ENCODE data around the gene ABHD17C.

Gene ABHD17C

DNA sequence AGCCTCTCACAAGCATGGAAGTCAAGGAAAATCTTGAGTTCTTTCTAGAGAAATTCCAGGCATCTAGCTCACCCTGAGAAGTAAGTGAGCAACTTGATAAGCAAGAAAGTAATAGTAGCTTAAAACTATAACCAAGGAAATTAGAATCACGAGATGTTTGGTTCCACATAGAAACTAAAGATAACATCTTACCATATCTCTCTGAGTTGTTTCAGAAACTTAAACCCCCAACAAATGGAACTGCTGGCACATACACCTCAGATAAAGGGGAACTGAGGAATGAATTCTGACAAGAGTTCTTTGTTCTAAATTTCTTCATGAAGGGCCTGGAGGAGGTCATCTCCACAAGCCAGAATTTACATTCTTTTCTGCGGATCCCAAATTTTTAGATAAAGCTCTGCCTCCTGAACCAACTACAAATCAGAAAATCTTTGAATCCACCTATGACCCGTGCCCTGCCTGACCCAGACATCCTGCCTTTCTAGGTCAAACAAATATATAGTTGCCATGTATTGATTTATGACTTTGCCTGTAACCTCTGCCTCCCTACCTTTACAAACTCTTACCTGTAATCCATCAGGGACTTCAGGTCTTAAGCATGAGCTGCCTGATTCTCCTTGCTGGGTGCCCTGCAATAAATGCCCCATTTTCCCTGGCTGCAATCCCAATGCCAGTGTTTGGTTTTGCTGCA lies 26.4 kb upstream of the ABHD17C start:
- Histone ChIP-seq H3K36me3 (ENCODE audit: insufficient read depth, low read length) (no peaks in the 10 kb centered on the region), H3K4me3 (ENCODE audit: low read length) (no peak overlapping the region), H3K9ac (ENCODE audit: low read depth, low read length) (no peak overlapping the region), H3K4me1 (ENCODE audit: insufficient read depth, low read length) (no peaks in the 10 kb centered on the region), H3K9me3 (ENCODE audit: insufficient read depth, low read depth, low read length) (no peaks in the 10 kb centered on the region), H3K27me3 (ENCODE audit: insufficient read depth, low read length) (no peaks in the 10 kb centered on the region), H3K27ac (ENCODE audit: low read depth, low read length) (no peak overlapping the region)
- 92% methylated on average over 3 of the region's 3 CpGs for WGBS

DNA sequence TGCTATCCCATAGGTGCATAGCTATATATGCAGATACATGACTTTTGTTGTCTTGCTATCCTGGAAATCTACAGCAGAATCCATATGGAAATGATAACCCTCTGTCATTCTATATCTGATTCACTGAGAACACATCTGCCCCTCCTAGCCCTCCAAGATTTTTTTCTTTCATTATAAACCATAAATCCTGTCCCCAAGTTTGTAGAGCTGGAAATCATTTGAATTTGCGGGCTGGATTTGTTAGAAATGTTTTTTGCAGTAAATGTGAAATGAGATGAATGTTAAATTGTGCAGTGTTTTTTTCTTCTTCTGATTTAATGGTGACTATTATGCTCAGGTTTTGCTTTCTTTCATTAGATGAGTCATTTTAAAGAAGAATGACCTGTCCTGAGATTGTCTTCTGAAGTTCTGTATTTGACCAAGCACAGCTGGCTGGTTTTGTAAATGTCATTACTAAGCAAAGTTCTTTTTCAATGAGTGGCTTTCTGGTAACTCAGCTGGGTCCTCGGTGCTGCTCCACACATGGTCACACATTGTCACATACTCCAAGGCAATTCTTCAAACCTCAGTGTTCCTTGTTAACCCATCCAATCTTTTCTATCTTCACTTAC lies 25.3 kb upstream of the ABHD17C start:
- Histone ChIP-seq H3K4me1 (ENCODE audit: insufficient read depth, low read length) (no peaks in the 10 kb centered on the region), H3K36me3 (ENCODE audit: insufficient read depth, low read length) (no peaks in the 10 kb centered on the region), H3K9ac (ENCODE audit: low read depth, low read length) (no peak overlapping the region), H3K9me3 (ENCODE audit: insufficient read depth, low read depth, low read length) (no peaks in the 10 kb centered on the region), H3K27ac (ENCODE audit: low read depth, low read length) (no peak overlapping the region), H3K4me3 (ENCODE audit: low read length) (no peak overlapping the region), H3K27me3 (ENCODE audit: insufficient read depth, low read length) (no peaks in the 10 kb centered on the region)
- WGBS = 85% methylated on average over 2 of the region's 2 CpGs

DNA sequence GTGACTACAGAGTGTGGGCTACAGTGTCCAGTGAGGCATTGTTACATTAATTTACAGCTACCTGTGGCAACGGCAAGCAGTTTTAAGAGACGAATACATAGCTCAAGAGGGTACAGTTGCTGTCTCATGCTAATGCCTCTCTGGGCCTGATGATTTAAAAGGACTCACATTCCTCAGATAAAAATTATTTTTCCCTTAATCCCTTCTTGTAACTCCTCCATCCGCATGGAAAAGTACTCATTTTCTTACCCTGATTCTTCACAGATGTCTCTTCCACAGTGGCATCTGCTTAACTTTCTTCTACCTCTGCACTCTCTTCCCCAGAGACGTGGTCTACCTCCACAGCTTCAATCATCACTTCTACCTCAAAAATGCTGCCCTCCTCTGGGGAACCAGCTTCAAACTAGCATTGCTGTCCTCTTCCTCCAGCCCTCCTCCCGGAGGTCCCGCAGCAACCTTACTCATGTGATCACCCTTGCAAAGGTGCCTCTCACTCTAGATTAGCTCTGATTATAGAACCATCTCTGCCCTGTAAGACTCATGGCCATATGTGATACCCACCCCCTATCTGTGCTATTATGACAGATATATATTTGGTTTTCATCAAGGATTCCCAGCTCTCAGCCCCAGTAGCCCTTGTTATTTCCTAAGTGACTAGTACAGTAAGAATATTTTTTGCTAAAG lies 21.4 kb upstream of the ABHD17C start:
- 82% methylated on average over 6 of the region's 6 CpGs for WGBS
- no peaks in the 10 kb centered on the region for H3K27me3 ChIP-seq (ENCODE audit: insufficient read depth, low read length)
- H3K9me3 ChIP-seq (ENCODE audit: insufficient read depth, low read depth, low read length) = no peaks in the 10 kb centered on the region
- no peaks in the 10 kb centered on the region for H3K36me3 ChIP-seq (ENCODE audit: insufficient read depth, low read length)
- no peaks in the 10 kb centered on the region for H3K4me1 ChIP-seq (ENCODE audit: insufficient read depth, low read length)
- H3K4me3 ChIP-seq (ENCODE audit: low read length) = no peak overlapping the region
- H3K27ac ChIP-seq (ENCODE audit: low read depth, low read length) = no peak overlapping the region
- no peak overlapping the region for H3K9ac ChIP-seq (ENCODE audit: low read depth, low read length)

DNA sequence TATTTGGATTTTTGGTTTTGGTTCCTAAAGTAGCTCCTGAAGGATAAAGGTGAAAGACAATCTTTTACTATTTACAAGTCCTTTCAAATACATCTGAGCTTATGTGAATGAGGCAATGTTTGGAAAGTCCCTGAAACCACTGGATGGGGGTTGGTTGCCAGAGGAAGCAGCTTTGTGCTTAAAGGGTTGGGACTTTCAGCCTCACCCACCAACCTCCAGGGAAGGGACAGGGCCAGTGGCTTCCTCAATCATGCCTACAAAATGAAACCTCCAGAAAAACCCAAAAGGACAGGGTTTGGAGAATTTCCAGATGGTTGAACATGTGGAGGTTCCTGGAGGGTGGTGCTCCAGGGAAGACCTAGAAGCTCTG lies 20.9 kb upstream of the ABHD17C start:
- Histone ChIP-seq H3K27ac (ENCODE audit: low read depth, low read length) (no peak overlapping the region), H3K9ac (ENCODE audit: low read depth, low read length) (no peak overlapping the region), H3K27me3 (ENCODE audit: insufficient read depth, low read length) (no peaks in the 10 kb centered on the region), H3K9me3 (ENCODE audit: insufficient read depth, low read depth, low read length) (no peaks in the 10 kb centered on the region), H3K4me1 (ENCODE audit: insufficient read depth, low read length) (no peaks in the 10 kb centered on the region), H3K36me3 (ENCODE audit: insufficient read depth, low read length) (no peaks in the 10 kb centered on the region), H3K4me3 (ENCODE audit: low read length) (no peak overlapping the region)

DNA sequence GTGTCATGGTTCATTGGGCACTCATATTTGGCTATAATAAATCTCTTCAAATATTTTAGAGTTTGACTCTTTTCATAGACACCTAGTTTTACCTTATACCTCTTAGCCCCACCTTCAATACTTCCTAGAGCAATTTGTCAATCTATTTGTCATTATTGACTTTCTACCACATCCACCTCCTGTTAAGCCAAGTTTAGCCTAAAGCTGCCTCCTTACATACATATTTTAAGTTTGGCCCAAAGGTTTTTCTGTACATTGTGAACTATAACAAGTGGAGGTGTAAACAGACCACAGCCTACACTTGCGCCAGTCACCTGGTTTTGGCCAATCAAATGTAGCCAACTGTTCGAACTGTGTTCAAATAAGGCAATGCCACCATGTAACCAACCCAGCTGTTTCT lies 18.1 kb upstream of the ABHD17C start:
- Histone ChIP-seq H3K9me3 (ENCODE audit: insufficient read depth, low read depth, low read length) (no peaks in the 10 kb centered on the region), H3K27me3 (ENCODE audit: insufficient read depth, low read length) (no peaks in the 10 kb centered on the region), H3K4me3 (ENCODE audit: low read length) (no peak overlapping the region), H3K36me3 (ENCODE audit: insufficient read depth, low read length) (no peaks in the 10 kb centered on the region), H3K9ac (ENCODE audit: low read depth, low read length) (no peak overlapping the region), H3K4me1 (ENCODE audit: insufficient read depth, low read length) (no peaks in the 10 kb centered on the region), H3K27ac (ENCODE audit: low read depth, low read length) (no peak overlapping the region)
- WGBS = 92% methylated on average over 2 of the region's 2 CpGs

DNA sequence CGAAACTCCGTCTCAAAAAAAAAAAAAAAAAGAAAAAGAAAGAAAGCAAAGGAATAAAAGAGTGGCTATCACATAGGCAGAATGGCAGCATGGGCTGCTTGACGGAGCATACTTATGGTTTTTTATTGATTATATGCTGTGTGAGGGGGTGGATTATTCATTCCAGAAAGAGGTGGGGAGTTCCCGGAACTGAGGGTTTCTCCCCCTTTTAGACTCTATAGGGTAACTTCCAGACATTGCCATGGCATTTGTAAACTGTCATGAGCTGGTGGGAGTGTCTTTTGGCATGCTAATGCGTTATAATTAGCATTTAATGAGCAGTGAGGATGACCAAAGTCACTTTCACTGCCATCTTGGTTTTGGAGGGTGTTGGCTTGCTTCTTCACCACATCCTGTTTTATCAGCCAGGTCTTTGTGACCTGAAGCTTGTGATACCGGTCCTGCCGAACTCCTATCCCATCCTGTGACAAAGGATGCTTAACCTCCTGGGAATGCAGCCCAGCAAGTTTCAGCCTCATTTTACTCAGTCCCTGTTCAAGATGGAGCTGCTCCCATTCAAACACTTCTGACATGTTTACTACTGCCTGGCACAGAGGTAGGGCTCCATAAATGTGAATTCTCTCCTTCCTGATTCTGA lies 15.8 kb upstream of the ABHD17C start:
- 88% methylated on average over 7 of the region's 7 CpGs for WGBS
- no peaks in the 10 kb centered on the region for H3K9me3 ChIP-seq (ENCODE audit: insufficient read depth, low read depth, low read length)
- no peaks in the 10 kb centered on the region for H3K27me3 ChIP-seq (ENCODE audit: insufficient read depth, low read length)
- no peak overlapping the region for H3K27ac ChIP-seq (ENCODE audit: low read depth, low read length)
- H3K9ac ChIP-seq (ENCODE audit: low read depth, low read length) = no peak overlapping the region
- no peaks in the 10 kb centered on the region for H3K4me1 ChIP-seq (ENCODE audit: insufficient read depth, low read length)
- H3K4me3 ChIP-seq (ENCODE audit: low read length) = no peak overlapping the region
- H3K36me3 ChIP-seq (ENCODE audit: insufficient read depth, low read length) = no peaks in the 10 kb centered on the region

DNA sequence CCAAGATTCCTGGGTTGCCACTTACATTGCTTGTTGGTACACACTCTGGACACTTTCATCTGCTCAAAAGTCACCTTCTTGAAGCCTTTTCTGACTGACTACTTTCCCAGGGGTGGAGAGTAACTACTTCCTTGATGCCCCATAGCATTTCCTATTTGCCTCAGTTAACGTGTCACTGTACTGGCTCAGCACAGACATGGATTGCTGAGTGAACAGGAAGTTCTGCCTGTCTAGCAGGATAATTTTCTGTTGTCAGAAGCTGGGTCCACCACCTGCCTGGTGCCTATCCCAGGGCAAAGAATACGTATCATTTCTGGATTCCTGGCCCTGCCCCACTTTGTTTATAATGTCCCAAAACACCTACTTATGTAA lies 15.3 kb upstream of the ABHD17C start:
- no peaks in the 10 kb centered on the region for H3K27me3 ChIP-seq (ENCODE audit: insufficient read depth, low read length)
- 97% methylated on average over 2 of the region's 2 CpGs for WGBS
- H3K4me3 ChIP-seq (ENCODE audit: low read length) = no peak overlapping the region
- H3K9ac ChIP-seq (ENCODE audit: low read depth, low read length) = no peak overlapping the region
- H3K4me1 ChIP-seq (ENCODE audit: insufficient read depth, low read length) = no peaks in the 10 kb centered on the region
- no peaks in the 10 kb centered on the region for H3K36me3 ChIP-seq (ENCODE audit: insufficient read depth, low read length)
- H3K9me3 ChIP-seq (ENCODE audit: insufficient read depth, low read depth, low read length) = no peaks in the 10 kb centered on the region
- H3K27ac ChIP-seq (ENCODE audit: low read depth, low read length) = no peak overlapping the region

DNA sequence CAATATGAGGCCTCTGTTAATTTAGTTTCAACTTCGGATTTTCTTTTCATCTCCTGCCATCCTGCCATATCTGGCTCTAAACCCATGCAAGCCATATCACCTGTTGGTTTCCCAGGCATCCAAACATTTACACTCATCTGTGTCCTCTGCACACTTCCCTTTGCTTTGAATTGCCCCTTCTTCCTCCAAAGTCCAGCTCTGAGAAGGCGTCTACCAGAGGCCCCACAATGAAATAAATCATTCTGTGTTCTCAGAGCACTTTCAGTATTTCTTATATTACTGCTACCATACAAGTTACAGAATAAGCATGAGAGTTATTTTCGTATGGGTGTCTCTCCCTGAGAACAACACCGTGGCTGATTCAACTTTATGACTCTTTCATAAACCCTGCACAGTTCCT lies 12.9 kb upstream of the ABHD17C start:
- no peak overlapping the region for H3K27ac ChIP-seq (ENCODE audit: low read depth, low read length)
- H3K9me3 ChIP-seq (ENCODE audit: insufficient read depth, low read depth, low read length) = no peaks in the 10 kb centered on the region
- no peaks in the 10 kb centered on the region for H3K36me3 ChIP-seq (ENCODE audit: insufficient read depth, low read length)
- no peak overlapping the region for H3K9ac ChIP-seq (ENCODE audit: low read depth, low read length)
- H3K27me3 ChIP-seq (ENCODE audit: insufficient read depth, low read length) = no peaks in the 10 kb centered on the region
- H3K4me3 ChIP-seq (ENCODE audit: low read length) = no peak overlapping the region
- no peaks in the 10 kb centered on the region; the same call in 1 of the 2 replicates for H3K4me1 ChIP-seq (ENCODE audit: insufficient read depth, low read length)
- WGBS = 77% methylated on average over 3 of the region's 4 CpGs

DNA sequence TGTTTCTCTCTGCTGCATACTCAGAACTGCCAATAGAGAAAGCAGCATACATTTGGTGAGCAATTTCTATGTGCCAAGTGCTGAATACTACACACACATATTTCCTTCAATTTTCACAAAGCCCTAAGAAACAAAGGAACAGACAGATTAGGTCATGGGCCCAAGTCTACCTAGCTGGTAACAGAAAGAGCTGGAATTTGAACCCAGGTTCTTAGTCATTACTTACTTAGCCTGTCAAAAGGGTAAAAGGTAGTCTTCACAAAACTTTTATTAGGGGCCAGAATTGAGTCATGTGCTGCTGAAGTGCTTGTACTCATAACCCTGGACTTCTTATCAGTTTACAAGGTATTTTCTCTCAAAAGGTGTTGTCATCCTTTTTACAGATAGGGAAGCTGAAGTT lies 10.4 kb upstream of the ABHD17C start:
- Histone ChIP-seq H3K36me3 (ENCODE audit: insufficient read depth, low read length) (no peaks in the 10 kb centered on the region), H3K27ac (ENCODE audit: low read depth, low read length) (no peak overlapping the region), H3K9ac (ENCODE audit: low read depth, low read length) (no peak overlapping the region), H3K4me1 (ENCODE audit: insufficient read depth, low read length) (peaks cover 3% of the 10 kb centered on the region; the same call in 1 of the 2 replicates), H3K27me3 (ENCODE audit: insufficient read depth, low read length) (no peaks in the 10 kb centered on the region), H3K9me3 (ENCODE audit: insufficient read depth, low read depth, low read length) (no peaks in the 10 kb centered on the region), H3K4me3 (ENCODE audit: low read length) (no peak overlapping the region)

DNA sequence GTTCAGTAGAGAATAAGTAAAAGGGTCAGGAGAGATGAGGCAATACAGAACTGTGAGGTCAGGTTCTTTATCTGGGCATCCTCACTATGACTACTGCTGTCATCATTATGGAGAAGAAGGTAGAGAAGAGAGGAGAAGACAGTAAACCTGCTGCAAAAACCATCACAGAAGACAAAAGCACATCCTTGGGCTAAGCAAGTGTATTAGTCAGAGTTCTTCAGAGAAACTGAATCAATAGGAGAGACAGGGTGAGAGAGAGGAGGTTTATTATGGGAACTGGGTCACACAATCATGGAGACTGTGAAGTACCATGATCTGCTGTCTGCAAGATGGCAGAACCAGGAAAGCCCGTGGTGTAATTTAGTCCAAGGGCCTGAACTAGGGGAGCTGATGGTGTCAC lies 9.5 kb upstream of the ABHD17C start:
- H3K4me1 ChIP-seq (ENCODE audit: insufficient read depth, low read length) = peaks cover 5% of the 10 kb centered on the region; the same call in 1 of the 2 replicates

DNA sequence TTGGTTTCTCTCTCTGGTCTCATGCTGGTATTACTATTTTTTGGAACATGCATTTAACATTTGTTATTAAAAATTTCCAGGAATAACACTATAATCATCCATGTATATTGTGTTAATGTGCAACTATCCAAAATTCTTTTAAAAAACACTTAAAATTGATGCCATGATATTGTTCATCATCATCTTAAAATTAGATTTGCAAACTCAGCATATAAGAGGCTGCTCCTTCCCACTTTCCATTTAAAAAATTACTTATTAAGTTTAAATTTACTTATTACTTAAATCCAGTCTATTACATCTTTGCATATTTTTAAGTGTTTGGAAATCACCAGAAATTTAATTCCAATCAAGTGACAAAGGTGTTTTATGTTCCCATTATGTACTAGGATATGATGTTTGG lies 5.8 kb upstream of the ABHD17C start:
- Histone ChIP-seq H3K4me1 (ENCODE audit: insufficient read depth, low read length) (peaks cover 5% of the 10 kb centered on the region; the same call in 1 of the 2 replicates), H3K27ac (ENCODE audit: low read depth, low read length) (no peak overlapping the region), H3K27me3 (ENCODE audit: insufficient read depth, low read length) (peaks cover 8% of the 10 kb centered on the region; the same call in 1 of the 2 replicates), H3K9me3 (ENCODE audit: insufficient read depth, low read depth, low read length) (no peaks in the 10 kb centered on the region), H3K9ac (ENCODE audit: low read depth, low read length) (no peak overlapping the region), H3K36me3 (ENCODE audit: insufficient read depth, low read length) (no peaks in the 10 kb centered on the region), H3K4me3 (ENCODE audit: low read length) (no peak overlapping the region)

More for the DNA sequence above, 9.5 kb upstream of the ABHD17C start:
- Histone ChIP-seq H3K9ac (ENCODE audit: low read depth, low read length) (no peak overlapping the region), H3K9me3 (ENCODE audit: insufficient read depth, low read depth, low read length) (no peaks in the 10 kb centered on the region), H3K36me3 (ENCODE audit: insufficient read depth, low read length) (no peaks in the 10 kb centered on the region), H3K4me3 (ENCODE audit: low read length) (no peak overlapping the region), H3K27me3 (ENCODE audit: insufficient read depth, low read length) (no peaks in the 10 kb centered on the region), H3K27ac (ENCODE audit: low read depth, low read length) (no peak overlapping the region)
- 94% methylated on average over 1 of the region's 1 CpG for WGBS

All from HUES64 (cell line).